GM18499 (cell line): ENCODE results near the gene CTSF.
"Not testable (repeated sequence)": the region's sequence is repeated elsewhere in the genome, so short reads cannot be mapped to it uniquely, and the experiment has no call there.

Source experiments
- ATAC-seq: cut with Tn5 transposase; IDR thresholded peaks from one replicate; pipeline ENCODE4 v1.9.1; 2021; ENCODE audit warnings: moderate number of reproducible peaks; ENCODE audit not compliant: insufficient read depth, unreplicated experiment

Gene CTSF

DNA sequence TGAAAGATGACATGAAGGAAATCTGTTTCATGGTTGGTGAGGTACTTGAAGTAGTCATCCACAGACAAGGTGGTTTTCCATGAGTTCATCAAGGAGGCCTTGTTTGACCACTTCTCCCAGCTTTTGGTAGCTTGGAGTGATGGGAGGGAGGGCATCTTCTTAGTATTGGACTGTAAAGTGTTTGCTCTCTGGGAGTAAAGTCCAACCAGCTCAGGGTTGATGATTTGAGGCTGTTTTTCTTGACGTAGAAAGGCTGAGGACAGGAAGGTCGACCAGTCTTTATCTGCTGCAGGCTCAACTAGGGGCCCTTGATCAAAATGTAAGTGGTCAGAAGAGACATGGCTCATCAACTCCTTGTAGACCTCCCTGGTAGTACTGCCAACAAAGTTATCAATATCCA is 22.8 kb upstream of the CTSF start:
- ATAC-seq: no peak

DNA sequence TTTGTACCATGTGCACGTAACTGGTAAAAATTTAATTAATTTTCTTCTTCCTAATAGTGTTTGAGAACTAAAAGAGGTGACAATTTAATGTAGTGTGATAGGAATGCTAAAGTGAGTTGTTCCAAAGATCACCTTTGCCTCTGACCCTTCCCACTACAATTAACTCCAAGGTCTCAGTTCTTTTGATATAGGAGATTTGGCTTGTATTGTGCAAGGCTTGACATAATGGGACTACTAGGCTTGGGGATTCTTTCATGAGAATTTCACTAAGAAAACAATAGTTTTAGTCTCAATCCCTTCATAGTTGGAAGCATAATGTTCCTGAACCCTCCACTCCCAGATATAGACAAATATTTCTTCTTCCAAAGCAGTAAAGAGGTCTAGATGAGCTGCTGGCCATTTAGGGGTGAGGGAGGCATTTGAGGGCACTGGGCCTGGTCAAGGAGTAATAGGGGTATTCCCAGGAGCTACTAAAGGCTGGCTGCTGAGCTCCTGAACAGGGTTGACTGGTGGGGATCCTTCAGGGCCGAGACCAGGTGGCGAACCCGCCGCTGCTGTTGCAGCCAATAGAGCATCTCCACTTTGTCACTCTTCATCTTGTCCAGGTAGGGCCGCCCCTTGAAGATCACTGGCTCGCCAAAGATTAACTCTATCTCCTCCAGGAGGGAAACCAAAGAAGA is 21.7 kb upstream of the CTSF start:
- ATAC-seq: no peak

- not testable (repeated sequence) for ATAC-seq
Measured at GRCh38 chr11:66589315-66589714, 20.9 kb upstream of the CTSF start.

GRCh38 chr11:66586136-66586535 is 17.7 kb upstream of the CTSF start:
- ATAC-seq: no peak

DNA sequence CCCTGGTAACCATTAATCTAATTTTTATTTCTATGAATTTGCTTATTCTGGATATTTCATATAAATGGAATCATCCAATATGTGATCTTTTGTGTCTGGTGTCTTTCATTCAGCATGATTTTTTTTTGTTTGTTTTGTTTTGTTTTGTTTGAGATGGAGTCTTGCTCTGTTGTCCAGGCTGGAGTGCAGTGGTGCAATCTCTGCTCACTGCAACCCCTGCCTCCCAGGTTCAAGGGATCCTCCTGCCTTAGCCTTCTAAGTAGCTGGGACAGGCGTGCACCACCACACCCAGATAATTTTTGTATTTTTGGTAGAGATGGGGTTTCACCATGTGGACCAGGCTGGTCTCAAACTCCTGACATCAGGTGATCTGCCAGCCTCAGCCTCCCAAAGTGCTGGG is 17.0 kb upstream of the CTSF start:
- ATAC-seq: not testable (repeated sequence)

DNA sequence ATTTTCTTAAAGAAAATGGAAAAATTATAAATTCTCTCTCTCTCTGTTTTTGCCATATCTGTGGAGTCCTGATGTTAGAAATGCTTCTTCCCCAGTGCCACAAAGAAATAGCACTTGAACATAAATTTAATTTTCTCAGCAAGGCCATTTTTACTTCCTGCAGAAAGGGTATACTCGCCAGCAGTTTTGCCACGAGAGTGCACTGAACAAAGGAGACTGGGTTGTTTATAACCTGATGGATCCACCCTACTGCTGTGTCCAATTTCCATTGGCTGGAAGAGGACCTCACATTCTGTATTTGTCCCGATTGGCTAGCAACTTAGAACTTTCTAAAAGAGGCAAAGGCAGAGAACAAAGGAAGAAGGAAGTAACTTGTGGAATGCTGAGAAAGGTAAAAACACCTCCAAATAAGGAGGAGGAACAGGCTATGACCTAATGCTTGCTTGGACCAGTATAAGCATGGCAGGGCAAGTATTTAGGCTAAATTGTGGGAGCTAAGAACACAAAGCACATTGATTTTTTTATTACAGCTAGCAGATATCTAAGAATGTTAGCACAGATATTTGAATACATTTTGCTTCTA is 14.2 kb upstream of the CTSF start:
- ATAC-seq: not testable (repeated sequence)

DNA sequence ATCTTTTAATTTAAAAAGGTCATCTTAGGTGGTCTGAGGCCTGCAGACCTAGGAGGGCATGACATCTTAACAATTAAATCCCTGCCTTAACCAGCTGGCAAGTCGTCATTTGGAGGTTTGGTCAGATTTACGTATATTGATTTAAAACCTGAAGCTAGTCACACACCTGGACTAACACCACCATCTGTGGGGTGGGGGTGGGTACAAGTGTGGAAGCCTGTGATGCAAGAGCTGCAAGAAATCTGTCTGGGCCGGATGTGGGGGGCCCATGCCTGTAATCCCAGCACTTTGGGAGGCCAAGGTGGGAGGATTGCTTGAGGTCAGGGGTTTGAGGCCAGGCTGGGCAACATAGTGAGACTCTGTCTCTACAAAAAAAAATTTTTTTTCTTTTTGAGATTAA is 12.9 kb upstream of the CTSF start:
- ATAC-seq: no peak

DNA sequence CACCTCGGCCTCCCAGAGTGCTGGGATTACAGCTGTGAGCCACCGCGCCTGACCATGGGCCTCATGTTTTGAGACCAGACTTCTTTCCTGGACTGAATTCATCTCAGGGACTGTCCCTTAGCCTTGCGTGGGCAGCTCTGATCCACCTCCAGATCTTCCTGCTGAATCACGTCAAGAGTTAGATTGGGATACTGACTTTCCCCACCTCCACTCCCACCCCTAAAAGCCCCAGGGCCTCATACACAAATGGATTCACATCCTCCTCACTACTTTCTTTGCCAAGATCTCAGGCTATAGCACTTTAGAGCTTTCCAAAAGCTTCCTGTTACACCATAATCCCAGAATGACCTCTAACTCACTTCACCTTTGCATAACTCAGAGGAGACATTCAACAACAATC is 12.4 kb upstream of the CTSF start:
- ATAC-seq: no peak

- ATAC-seq: no peak
Measured at GRCh38 chr11:66579017-66579606, 10.7 kb upstream of the CTSF start.

DNA sequence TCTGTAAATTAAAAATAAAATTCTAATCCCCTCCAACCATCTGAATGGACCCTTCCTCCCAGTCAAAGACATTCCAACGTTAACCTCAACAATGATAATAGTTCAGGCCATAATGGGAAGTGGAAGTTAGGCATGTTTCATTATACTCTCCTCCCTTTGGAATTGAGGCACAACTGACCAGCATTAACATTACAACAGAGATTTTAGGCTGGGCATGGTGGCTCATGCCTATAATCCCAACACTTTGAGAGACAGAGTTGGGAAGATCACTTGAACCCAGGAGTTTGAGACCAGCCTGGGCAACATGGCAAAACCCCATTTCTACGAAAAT is 2.4 kb upstream of the CTSF start:
- ATAC-seq: no peak

DNA sequence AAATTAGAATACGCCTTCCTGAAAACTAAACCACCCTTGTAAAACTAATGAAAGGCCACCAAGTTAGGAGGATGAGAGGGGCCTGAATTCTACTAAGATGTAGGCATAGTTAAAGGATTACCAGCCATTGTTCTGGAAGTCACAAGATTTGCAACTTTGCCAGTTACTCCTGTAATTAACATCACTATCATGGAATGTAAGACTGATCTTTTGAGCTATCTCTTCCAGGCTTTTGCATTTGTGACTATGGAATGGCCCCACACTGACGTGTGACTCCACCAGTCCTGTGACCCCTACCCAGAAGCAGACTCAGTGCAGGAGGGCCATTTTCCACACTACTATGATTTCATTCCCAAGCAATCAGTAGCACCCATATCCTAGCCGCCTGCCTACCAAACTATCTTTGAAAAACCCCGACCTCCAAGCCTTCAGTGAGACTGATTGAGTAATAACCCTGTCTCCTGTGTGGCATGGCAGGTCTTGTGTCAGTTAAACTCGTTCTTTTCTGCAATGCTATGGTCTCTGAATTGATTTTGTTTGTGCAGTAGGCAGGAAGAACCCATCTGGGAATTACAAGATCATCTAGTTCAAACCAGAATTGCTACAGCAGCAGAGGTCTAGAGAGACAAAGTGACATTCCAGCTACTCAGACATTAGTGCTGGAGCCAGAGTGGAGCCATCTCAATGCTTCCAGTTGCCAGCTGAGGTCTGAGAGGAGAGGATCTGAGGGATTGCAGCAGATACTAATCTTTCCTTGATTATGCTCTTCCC is 1.9 kb upstream of the CTSF start:
- no peak for ATAC-seq

DNA sequence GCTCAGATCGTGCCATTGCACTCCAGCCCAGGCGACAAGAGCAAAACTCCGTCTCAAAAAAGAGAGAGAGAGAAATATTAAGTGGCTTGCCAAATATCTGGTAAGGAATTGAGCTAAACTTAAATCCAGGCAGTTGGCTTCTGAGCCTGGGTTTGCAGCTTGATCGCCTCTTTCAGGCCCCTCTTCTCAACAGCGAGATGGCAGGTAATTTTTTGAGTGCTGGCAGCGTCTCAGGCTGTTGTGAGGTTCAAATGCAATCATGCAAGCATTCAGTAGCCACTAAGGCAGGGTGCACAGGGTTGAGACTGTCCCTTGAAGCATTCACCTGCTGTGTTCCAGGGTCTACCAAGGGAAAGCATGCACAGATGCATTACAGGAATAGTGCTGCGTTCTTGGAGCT is 670 bp upstream of the CTSF start:
- no peak for ATAC-seq

GRCh38 chr11:66567787-66568123 is 651 bp downstream of the CTSF start:
- no peak for ATAC-seq

DNA sequence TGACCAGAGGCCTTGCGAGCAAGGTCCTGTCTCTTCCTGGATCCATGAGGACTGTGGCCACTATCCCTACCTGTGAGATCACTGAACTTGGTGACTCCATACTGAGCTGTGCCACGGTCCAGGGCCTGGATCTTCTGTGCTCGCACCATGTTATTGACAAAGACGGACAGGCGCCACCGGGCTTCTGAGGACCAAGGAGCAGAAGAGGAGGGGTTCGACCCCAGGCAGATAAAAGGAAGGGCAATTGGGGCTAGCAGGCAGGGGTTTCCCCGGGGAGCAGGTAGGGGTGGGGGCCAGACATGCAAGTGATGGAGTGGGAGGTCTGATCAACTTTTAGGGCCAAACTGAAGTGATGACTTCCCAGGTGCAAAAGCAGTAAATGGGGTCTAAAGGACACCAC is 2.2 kb downstream of the CTSF start:
- ATAC-seq: no peak

- no peak for ATAC-seq
Measured at GRCh38 chr11:66564984-66565383, 3.4 kb downstream of the CTSF start.

- no peak for ATAC-seq
Measured at GRCh38 chr11:66564538-66564937, 3.9 kb downstream of the CTSF start.

- no peak for ATAC-seq
Measured at GRCh38 chr11:66563832-66564231, 4.6 kb downstream of the CTSF start.

DNA sequence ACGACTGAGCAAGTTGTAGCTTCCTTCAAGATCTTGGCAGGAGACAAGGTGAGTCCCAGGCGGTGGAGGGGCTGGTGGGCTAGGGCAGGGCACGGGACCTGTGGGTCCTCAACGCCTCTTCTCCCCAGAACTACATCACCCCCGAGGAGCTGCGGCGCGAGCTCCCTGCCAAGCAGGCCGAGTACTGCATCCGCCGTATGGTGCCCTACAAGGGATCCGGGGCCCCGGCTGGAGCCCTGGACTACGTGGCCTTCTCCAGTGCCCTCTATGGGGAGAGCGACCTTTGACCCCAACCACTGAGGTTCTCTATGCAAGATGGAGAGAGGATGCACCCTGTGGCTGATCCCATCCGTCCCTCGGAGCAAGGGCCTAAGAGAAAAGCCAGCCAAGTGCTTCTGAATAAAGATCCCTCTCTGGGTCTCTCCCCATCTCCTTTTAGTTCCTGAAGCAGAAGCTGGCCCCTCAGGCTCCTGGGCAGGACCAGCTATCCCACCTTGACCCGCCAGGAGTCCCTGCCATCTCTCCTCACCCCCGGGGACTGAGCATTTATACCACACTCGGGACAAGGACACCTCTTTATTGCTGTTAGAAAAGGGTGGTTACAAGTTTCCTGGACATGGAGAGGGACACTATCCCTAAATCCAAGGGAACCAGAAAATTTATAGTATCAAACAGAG is 5.4 kb downstream of the CTSF start:
- ATAC-seq: no peak

DNA sequence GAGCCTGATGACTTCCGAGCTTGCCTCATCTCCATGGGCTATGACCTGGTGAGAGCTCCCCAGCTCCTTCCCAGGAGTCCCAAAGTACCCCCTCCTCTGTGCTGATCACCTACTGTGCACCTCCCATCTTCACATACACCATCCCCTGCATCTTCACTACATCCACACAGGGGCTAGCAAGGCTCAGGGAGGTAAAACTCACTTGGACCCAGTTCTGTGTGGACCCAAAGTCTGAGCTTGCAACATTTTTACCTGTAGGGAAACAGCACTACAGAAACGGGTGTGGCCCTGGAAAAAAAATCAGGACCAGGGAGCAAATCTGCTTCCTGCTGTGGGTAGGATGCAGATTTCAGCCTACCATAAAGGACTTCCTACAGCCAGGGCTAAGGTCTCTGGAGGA is 6.1 kb downstream of the CTSF start:
- ATAC-seq: no peak

GRCh38 chr11:66561975-66562248 is 6.5 kb downstream of the CTSF start:
- no peak for ATAC-seq
